Small intestine (tissue), 7 donors: Measurements from ENCODE around the gene EPS8. TPM values are rescaled to one million over a fixed set of nuclear protein-coding genes. Genes with fewer than 3 reads are reported as not detected.
A peak's percentile ranks its signal among the peaks of the same experiment; 100 is the strongest.

Source experiments
- DNase-seq, 2 donors: peaks; one replicate each; pipeline versions ENCODE4 v3.0.0 to v3.0.0-alpha.2; 2013
- FAIRE-seq: peaks from 2 replicates; lab custom pipeline; 2012; peaks lifted over from hg19 to GRCh38; lab: Jason Lieb, UNC
- H3K27ac ChIP-seq, 3 donors: one replicate each; pipeline ENCODE4 v1.5.1; 2013; ENCODE audit warnings: low read length in 2 of 3, mild to moderate bottlenecking in 2 of 3, control low read depth in 1 of 3, inconsistent platforms in 1 of 3, low read depth in 1 of 3, moderate library complexity in 1 of 3
- H3K27me3 ChIP-seq, 3 donors: one replicate each; pipeline ENCODE4 v1.6.1; 2013; ENCODE audit warnings: low read length in 3 of 3, inconsistent platforms in 1 of 3; ENCODE audit not compliant: control insufficient read depth in 3 of 3, insufficient read depth in 3 of 3
- H3K36me3 ChIP-seq, 3 donors: one replicate each; pipeline ENCODE4 v1.6.1; 2013; ENCODE audit warnings: low read length in 3 of 3, inconsistent platforms in 1 of 3, low read depth in 1 of 3, mild to moderate bottlenecking in 1 of 3, moderate library complexity in 1 of 3; ENCODE audit not compliant: control insufficient read depth in 3 of 3, insufficient read depth in 2 of 3
- H3K4me1 ChIP-seq, 3 donors: one replicate each; pipeline ENCODE4 v1.6.1; 2013; ENCODE audit warnings: low read length in 2 of 3, inconsistent platforms in 1 of 3, low read depth in 1 of 3, mild to moderate bottlenecking in 1 of 3, moderate library complexity in 1 of 3; ENCODE audit not compliant: control insufficient read depth in 3 of 3, insufficient read depth in 2 of 3
- H3K4me3 ChIP-seq, 3 donors: one replicate each; pipeline ENCODE4 v1.5.1; 2013; ENCODE audit warnings: low read length in 3 of 3, control low read depth in 1 of 3, inconsistent platforms in 1 of 3, low read depth in 1 of 3, mild to moderate bottlenecking in 1 of 3, moderate library complexity in 1 of 3
- H3K9me3 ChIP-seq, 2 donors: one replicate each; pipeline ENCODE4 v1.6.1; 2013; ENCODE audit warnings: low read depth in 1 of 2, low read length in 1 of 2; ENCODE audit not compliant: control insufficient read depth in 2 of 2, insufficient read depth in 1 of 2
- WGBS, 3 donors: extraction: QIAGEN DNeasy Blood & Tissue Kit; methylation state at CpG; one replicate each; pipeline ENCODE4 v1.1.7; 2013; 5-methylcytosine and 5-hydroxymethylcytosine counted together
- polyA plus RNA-seq, 4 donors: library from polyadenylated mRNA; stranded (reverse) in 3 of 4; unstranded in 1 of 4; fragments of 200-250 nt in 3 of 4; fragments of 120-200 nt in 1 of 4; gene quantifications; one replicate each; pipeline versions ENCODE4 v1.2.1 to v1.2.3, GENCODE V29; 2013
- donor health status: healthy with polysubstance abuse.
- donor health status: control.
- donor health status: control.
- donor health status: Bipolar disorder and iron deficiency.
- donor health status: healthy.

The EPS8 gene
- polyA plus RNA-seq, 4 donors, result 38.0 to 103 (median 55.8) TPM

- 94 to 96% (median 95%) methylated on average over 5 of the region's 5 CpGs for WGBS, 3 donors
- H3K27ac ChIP-seq, result no peak overlapping the region
- H3K9me3 ChIP-seq, result no peaks in the 10 kb centered on the region
- DNase-seq (no peak), FAIRE-seq (no peak)
- H3K27me3 ChIP-seq, result no peaks in the 10 kb centered on the region
- no peaks in the 10 kb centered on the region for H3K36me3 ChIP-seq
- H3K4me1 ChIP-seq, result peaks cover 0 to 29% (median 0%) of the 10 kb centered on the region in 3 donors
- H3K4me3 ChIP-seq, result no peak overlapping the region
Observed at GRCh38 chr12:15776532-15776931, 12.7 kb downstream of the EPS8 start.

GRCh38 chr12:15774819-15775218 is 14.4 kb downstream of the EPS8 start:
- H3K27ac ChIP-seq, result no peak overlapping the region
- 89 to 96% (median 92%) methylated on average over 1 of the region's 1 CpG for WGBS, 3 donors
- FAIRE-seq (no peak), DNase-seq (no peak)
- no peaks in the 10 kb centered on the region for H3K27me3 ChIP-seq
- no peaks in the 10 kb centered on the region for H3K36me3 ChIP-seq
- H3K4me1 ChIP-seq, result peaks cover 0 to 15% (median 0%) of the 10 kb centered on the region in 3 donors
- H3K4me3 ChIP-seq, result no peak overlapping the region
- no peaks in the 10 kb centered on the region for H3K9me3 ChIP-seq

GRCh38 chr12:15772405-15773018 is 16.7 kb downstream of the EPS8 start:
- WGBS, 3 donors, result 82 to 93% (median 89%) methylated on average over 2 of the region's 2 CpGs
- H3K9me3 ChIP-seq, result no peaks in the 10 kb centered on the region
- H3K36me3 ChIP-seq, result no peaks in the 10 kb centered on the region
- H3K4me3 ChIP-seq, result no peak overlapping the region
- FAIRE-seq (no peak), DNase-seq (peak; percentile 21 to 30)
- H3K4me1 ChIP-seq, result peaks cover 0 to 6% (median 0%) of the 10 kb centered on the region in 3 donors
- no peak overlapping the region for H3K27ac ChIP-seq
- no peaks in the 10 kb centered on the region for H3K27me3 ChIP-seq

- H3K4me1 ChIP-seq, result peaks cover 0 to 3% (median 0%) of the 10 kb centered on the region in 3 donors
- no peak overlapping the region for H3K4me3 ChIP-seq
- DNase-seq (no peak), FAIRE-seq (no peak)
- no peaks in the 10 kb centered on the region for H3K27me3 ChIP-seq
- H3K27ac ChIP-seq, result no peak overlapping the region
- no peaks in the 10 kb centered on the region for H3K9me3 ChIP-seq
- 88 to 100% (median 93%) methylated on average over 1 of the region's 1 CpG for WGBS, 3 donors
- peaks cover 0 to 2% (median 0%) of the 10 kb centered on the region in 3 donors for H3K36me3 ChIP-seq
Observed at GRCh38 chr12:15770581-15770980, 18.6 kb downstream of the EPS8 start.

GRCh38 chr12:15770021-15770420 is 19.2 kb downstream of the EPS8 start:
- 73 to 96% (median 78%) methylated on average over 3 of the region's 3 CpGs for WGBS, 3 donors
- Histone ChIP-seq H3K27ac (no peak overlapping the region), H3K4me3 (no peak overlapping the region), H3K36me3 (peaks cover 0 to 2% (median 0%) of the 10 kb centered on the region in 3 donors), H3K9me3 (no peaks in the 10 kb centered on the region), H3K27me3 (no peaks in the 10 kb centered on the region), H3K4me1 (peaks cover 0 to 3% (median 0%) of the 10 kb centered on the region in 3 donors)
- DNase-seq, result no peak
- FAIRE-seq, result no peak

GRCh38 chr12:15769586-15769985 is 19.6 kb downstream of the EPS8 start:
- 67 to 82% (median 69%) methylated on average over 3 of the region's 3 CpGs for WGBS, 3 donors
- Histone ChIP-seq H3K27ac (no peak overlapping the region), H3K4me3 (no peak overlapping the region), H3K36me3 (peaks cover 0 to 2% (median 0%) of the 10 kb centered on the region in 3 donors), H3K4me1 (peaks cover 0 to under 1% (median 0%) of the 10 kb centered on the region in 3 donors), H3K9me3 (no peaks in the 10 kb centered on the region), H3K27me3 (no peaks in the 10 kb centered on the region)
- FAIRE-seq (no peak), DNase-seq (no peak)

GRCh38 chr12:15767301-15767700 is 21.9 kb downstream of the EPS8 start:
- FAIRE-seq (no peak), DNase-seq (peak in 1 of 2 donors; percentile 25)
- no peaks in the 10 kb centered on the region for H3K4me1 ChIP-seq
- WGBS, 3 donors, result 69 to 79% (median 73%) methylated on average over 2 of the region's 2 CpGs
- no peak overlapping the region for H3K4me3 ChIP-seq
- peaks cover 0 to 2% (median 0%) of the 10 kb centered on the region in 3 donors for H3K36me3 ChIP-seq
- H3K9me3 ChIP-seq, result peaks cover 0 to 4% of the 10 kb centered on the region in 2 donors
- H3K27me3 ChIP-seq, result no peaks in the 10 kb centered on the region
- H3K27ac ChIP-seq, result no peak overlapping the region

- Histone ChIP-seq H3K27ac (no peak overlapping the region), H3K27me3 (no peaks in the 10 kb centered on the region), H3K4me1 (no peaks in the 10 kb centered on the region), H3K9me3 (peaks cover 0 to 4% of the 10 kb centered on the region in 2 donors), H3K4me3 (no peak overlapping the region), H3K36me3 (peaks cover 0 to 2% (median 0%) of the 10 kb centered on the region in 3 donors)
- 84 to 91% (median 88%) methylated on average over 1 of the region's 1 CpG for WGBS, 3 donors
- no peak for DNase-seq
- FAIRE-seq, result no peak
Observed at GRCh38 chr12:15763328-15763727, 25.9 kb downstream of the EPS8 start.
